Measurements from ENCODE around the gene FLNA.

DNA sequence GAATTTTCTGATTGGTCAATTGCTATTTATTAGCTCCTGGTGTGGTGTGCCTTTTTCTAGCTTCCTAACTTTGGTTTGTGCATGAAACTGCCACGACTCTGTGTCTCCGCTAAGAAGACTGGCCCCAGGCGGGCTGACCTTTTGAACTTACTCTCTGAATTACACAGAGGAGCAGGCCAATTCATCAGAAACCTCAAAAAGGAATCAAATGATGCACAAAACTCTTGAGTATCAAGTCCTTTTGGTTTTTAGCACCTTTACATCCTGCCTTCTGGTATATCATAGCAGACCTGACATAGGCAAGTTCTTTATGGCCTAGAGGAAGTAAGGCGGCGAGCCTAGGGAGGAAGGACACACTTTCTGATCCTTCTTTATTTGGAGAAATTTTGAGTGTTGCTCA, 61.3 kb downstream of the FLNA start:
- TF ChIP-seq EZH2 (IDR thresholded peaks at IDR 0.05; ENCODE audit: borderline replicate concordance, insufficient read depth, low read length, poor library complexity, severe bottlenecking), result no peak
- no peak for TF ChIP-seq EP300 (conservative IDR thresholded peaks at IDR 0.05; ENCODE audit: poor library complexity, severe bottlenecking)
- no peak for TF ChIP-seq REST (IDR thresholded peaks at IDR 0.05; ENCODE audit: borderline replicate concordance)
- TF ChIP-seq CTCF (IDR thresholded peaks at IDR 0.05; ENCODE audit: poor library complexity, severe bottlenecking), result no peak
- TF ChIP-seq POLR2AphosphoS5 (IDR thresholded peaks at IDR 0.05), result no peak
- TF ChIP-seq TAF1 (IDR thresholded peaks at IDR 0.05; ENCODE audit: low read depth), result no peak
- no peak for TF ChIP-seq MXI1 (conservative IDR thresholded peaks at IDR 0.05; ENCODE audit: poor library complexity, severe bottlenecking)
- TF ChIP-seq RAD21 (conservative IDR thresholded peaks at IDR 0.05), result no peak
- TF ChIP-seq SMC3 (conservative IDR thresholded peaks at IDR 0.05; ENCODE audit: poor library complexity), result no peak

Measured in neural cell (in vitro differentiated cells).